Rectal smooth muscle tissue (tissue), 1 donor: Measurements from ENCODE around the gene MAPKAPK5.
"Not testable (repeated sequence)": the region's sequence is repeated elsewhere in the genome, so short reads cannot be mapped to it uniquely, and the experiment has no call there.

Experiments used
- H3K27ac ChIP-seq: one replicate; pipeline ENCODE4 v1.7.0; 2013; ENCODE audit warnings: low read depth, low read length, inconsistent platforms
- H3K27me3 ChIP-seq: one replicate; pipeline ENCODE4 v1.7.0; 2013; ENCODE audit warnings: low read length; ENCODE audit not compliant: control insufficient read depth, insufficient read depth
- H3K36me3 ChIP-seq: one replicate; pipeline ENCODE4 v1.7.0; 2013; ENCODE audit warnings: low read length; ENCODE audit not compliant: control insufficient read depth, insufficient read depth
- H3K4me1 ChIP-seq: one replicate; pipeline ENCODE4 v1.7.0; 2013; ENCODE audit warnings: low read length; ENCODE audit not compliant: control insufficient read depth, insufficient read depth
- H3K4me3 ChIP-seq: one replicate; pipeline ENCODE4 v1.7.0; 2013; ENCODE audit warnings: low read length
- H3K9ac ChIP-seq: one replicate; pipeline ENCODE4 v1.7.0; 2013; ENCODE audit warnings: low read length

Gene MAPKAPK5

GRCh38 chr12:111905502-111905901 lies 63.5 kb downstream of the MAPKAPK5 start:
- Histone ChIP-seq H3K4me3 (no peak overlapping the region), H3K36me3 (no peaks in the 10 kb centered on the region), H3K27me3 (no peaks in the 10 kb centered on the region), H3K9ac (no peak overlapping the region), H3K27ac (no peak overlapping the region), H3K4me1 (no peaks in the 10 kb centered on the region)

GRCh38 chr12:111907740-111908139 lies 65.7 kb downstream of the MAPKAPK5 start:
- H3K27ac ChIP-seq, result no peak overlapping the region
- no peaks in the 10 kb centered on the region for H3K4me1 ChIP-seq
- H3K36me3 ChIP-seq, result no peaks in the 10 kb centered on the region
- H3K27me3 ChIP-seq, result no peaks in the 10 kb centered on the region
- no peak overlapping the region for H3K4me3 ChIP-seq
- H3K9ac ChIP-seq, result no peak overlapping the region

GRCh38 chr12:111925171-111925570 lies 83.1 kb downstream of the MAPKAPK5 start:
- no peak overlapping the region for H3K9ac ChIP-seq
- no peaks in the 10 kb centered on the region for H3K4me1 ChIP-seq
- no peaks in the 10 kb centered on the region for H3K36me3 ChIP-seq
- H3K27ac ChIP-seq, result no peak overlapping the region
- H3K27me3 ChIP-seq, result no peaks in the 10 kb centered on the region
- no peak overlapping the region for H3K4me3 ChIP-seq

- no peaks in the 10 kb centered on the region for H3K27me3 ChIP-seq
- no peaks in the 10 kb centered on the region for H3K4me1 ChIP-seq
- no peak overlapping the region for H3K27ac ChIP-seq
- H3K4me3 ChIP-seq, result no peak overlapping the region
- no peak overlapping the region for H3K9ac ChIP-seq
- no peaks in the 10 kb centered on the region for H3K36me3 ChIP-seq
Observed at GRCh38 chr12:111926631-111927030, 84.6 kb downstream of the MAPKAPK5 start.

DNA sequence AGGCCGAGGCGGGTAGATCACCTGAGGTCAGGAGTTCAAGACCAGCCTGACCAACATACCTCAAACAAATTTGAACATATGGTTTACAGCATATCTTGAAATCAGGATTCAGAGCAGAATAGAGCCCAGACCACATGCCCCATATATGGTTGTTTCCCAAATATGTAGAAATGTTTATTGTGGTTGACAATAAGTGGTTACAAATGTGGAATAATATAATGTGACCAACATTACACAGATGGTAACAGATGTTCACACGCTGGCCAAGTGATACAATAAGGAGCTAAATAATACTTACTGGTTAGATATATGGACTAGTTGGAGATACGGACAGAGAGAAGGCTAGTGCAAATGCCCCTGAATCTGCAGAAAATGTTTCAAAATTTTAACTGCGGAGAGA lies 85.3 kb downstream of the MAPKAPK5 start:
- H3K4me3 ChIP-seq, result no peak overlapping the region
- no peaks in the 10 kb centered on the region for H3K4me1 ChIP-seq
- no peak overlapping the region for H3K9ac ChIP-seq

DNA sequence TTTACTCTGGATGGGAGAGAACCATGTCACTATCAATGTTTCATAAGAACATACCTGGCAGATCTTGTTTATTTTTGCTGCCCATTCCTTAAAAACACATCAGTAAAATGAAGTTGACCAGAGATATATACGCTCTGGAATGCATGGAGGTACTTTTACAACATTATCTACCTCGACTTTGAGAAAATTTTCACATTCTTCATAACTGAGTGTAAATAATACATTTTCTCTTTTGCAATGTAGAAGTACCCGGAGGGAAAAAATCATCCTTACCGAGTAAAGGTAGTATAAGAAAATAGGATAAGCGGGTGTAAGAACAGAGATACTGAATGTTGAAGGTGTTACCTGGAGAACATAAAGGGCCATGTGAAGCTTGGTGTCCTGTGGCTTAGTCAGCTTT lies 90.2 kb downstream of the MAPKAPK5 start:
- Histone ChIP-seq H3K27me3 (no peaks in the 10 kb centered on the region), H3K27ac (no peak overlapping the region), H3K36me3 (no peaks in the 10 kb centered on the region), H3K9ac (no peak overlapping the region), H3K4me3 (no peak overlapping the region), H3K4me1 (peaks cover 7% of the 10 kb centered on the region)

More for the DNA sequence above, 85.3 kb downstream of the MAPKAPK5 start:
- H3K27me3 ChIP-seq, result no peaks in the 10 kb centered on the region
- no peak overlapping the region for H3K27ac ChIP-seq
- no peaks in the 10 kb centered on the region for H3K36me3 ChIP-seq

DNA sequence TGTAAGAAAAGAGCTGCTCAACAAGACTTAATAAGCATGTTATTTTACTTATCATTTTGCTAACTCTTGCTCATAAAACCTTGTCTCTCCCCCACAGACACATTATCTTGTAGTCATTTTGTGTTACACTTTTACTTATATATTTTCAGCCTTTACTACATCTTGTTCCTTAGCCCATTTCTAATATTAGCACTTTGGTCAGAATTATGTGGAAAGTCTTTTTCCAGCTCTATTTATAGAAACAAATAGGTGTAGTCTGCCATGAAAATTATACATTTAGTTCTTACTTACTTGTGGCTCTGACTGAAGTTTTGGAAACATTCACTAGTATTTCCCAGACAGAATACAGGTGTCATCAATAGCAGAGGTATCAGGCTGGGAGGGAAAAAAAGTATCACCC lies 94.8 kb downstream of the MAPKAPK5 start:
- peaks cover 13% of the 10 kb centered on the region for H3K4me1 ChIP-seq
- H3K36me3 ChIP-seq, result no peaks in the 10 kb centered on the region
- H3K27me3 ChIP-seq, result no peaks in the 10 kb centered on the region
- no peak overlapping the region for H3K4me3 ChIP-seq
- H3K27ac ChIP-seq, result peak overlapping the region; percentile 79
- no peak overlapping the region for H3K9ac ChIP-seq

- H3K4me1 ChIP-seq, result peaks cover 13% of the 10 kb centered on the region
- peak overlapping the region; percentile 79 for H3K27ac ChIP-seq
- H3K36me3 ChIP-seq, result no peaks in the 10 kb centered on the region
- no peak overlapping the region for H3K9ac ChIP-seq
- no peak overlapping the region for H3K4me3 ChIP-seq
- no peaks in the 10 kb centered on the region for H3K27me3 ChIP-seq
Observed at GRCh38 chr12:111937429-111937828, 95.4 kb downstream of the MAPKAPK5 start.

- no peak overlapping the region for H3K9ac ChIP-seq
- H3K4me3 ChIP-seq, result no peak overlapping the region
- H3K36me3 ChIP-seq, result no peaks in the 10 kb centered on the region
- no peak overlapping the region for H3K27ac ChIP-seq
- H3K4me1 ChIP-seq, result peaks cover 10% of the 10 kb centered on the region
- H3K27me3 ChIP-seq, result no peaks in the 10 kb centered on the region
Observed at GRCh38 chr12:111942557-111942956, 100.5 kb downstream of the MAPKAPK5 start.

- Histone ChIP-seq H3K27me3 (no peaks in the 10 kb centered on the region), H3K36me3 (no peaks in the 10 kb centered on the region), H3K4me1 (peaks cover 4% of the 10 kb centered on the region), H3K27ac (no peak overlapping the region), H3K9ac (no peak overlapping the region), H3K4me3 (no peak overlapping the region)
Observed at GRCh38 chr12:111943929-111944328, 101.9 kb downstream of the MAPKAPK5 start.

DNA sequence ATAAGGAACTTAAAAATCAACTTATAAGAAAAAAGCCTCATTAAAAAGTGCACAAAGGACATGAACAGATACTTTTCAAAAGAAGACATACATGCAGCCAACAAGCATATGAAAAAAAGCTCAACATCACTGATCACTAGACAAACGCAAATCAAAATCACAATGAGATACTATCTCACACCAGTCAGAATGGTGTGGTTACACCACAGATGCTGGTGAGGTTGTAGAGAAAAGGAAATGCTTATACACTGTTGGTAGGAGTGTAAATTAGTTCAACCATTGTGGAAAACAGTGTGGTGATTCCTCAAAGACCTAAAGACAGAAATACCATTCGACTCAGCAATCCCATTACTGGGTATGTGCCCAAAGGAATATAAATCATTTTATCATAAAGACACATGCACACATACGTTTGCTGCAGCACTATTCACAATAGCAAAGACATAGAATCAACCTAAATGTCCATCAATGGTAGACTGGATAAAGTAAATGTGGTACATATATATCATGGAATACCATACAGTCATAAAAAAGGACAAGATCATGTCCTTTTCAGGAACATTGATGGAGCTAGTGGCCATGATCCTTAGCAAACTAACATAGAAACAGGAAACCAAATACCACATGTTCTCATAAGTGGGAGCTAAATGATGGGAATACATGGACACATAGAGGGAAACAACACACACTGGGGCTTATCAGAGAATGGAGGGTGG lies 109.1 kb downstream of the MAPKAPK5 start:
- not testable (repeated sequence) for H3K27ac ChIP-seq, H3K36me3 ChIP-seq, H3K4me1 ChIP-seq, H3K9ac ChIP-seq, H3K27me3 ChIP-seq, H3K4me3 ChIP-seq
